HG02884 (cell line): ENCODE data around the gene ZFPL1.

ENCODE experiments used
- ATAC-seq: cut with Tn5 transposase; IDR thresholded peaks from one replicate; pipeline ENCODE4 v1.9.1; 2021; ENCODE audit warnings: mild to moderate bottlenecking, moderate library complexity; ENCODE audit not compliant: unreplicated experiment

ZFPL1 gene

DNA sequence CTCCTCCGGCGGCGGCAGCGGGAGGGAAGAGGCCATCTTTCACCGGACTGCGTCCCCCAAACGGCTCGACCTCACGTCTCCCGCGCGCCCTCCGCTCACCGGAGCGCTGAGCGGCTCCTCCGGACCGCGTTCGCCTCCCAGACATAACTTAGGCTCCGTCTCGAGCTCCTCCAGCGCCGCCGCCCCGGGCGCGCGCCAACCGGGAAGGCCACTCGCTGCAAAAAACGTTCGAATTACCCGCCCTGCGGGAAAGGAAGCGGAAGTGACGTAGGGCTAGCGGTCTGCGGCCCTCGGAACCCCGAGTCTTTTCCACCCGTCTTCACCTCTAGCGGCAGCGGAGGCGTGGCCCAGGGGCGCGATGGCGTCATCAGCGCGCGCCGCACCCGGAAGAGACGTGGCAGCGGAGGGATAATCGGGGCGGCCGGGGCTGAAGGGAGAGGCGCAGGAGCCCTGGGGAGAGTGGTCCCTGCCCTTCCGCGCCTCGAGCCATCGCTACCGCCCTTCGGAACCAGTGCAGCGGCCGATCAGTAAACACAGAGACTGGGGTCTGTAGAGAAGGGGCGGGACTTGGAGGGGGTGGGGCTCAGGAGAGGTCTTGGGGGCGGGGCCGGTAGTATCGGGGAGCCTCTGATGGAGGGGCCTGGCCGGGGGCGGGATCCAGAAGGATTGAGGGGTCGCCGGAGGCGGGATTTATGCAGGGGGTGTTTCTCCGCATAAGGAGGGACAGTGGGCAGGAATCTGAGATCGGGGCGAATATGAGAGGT lies at the start of gene ZFPL1, which contains the start of gene CDCA5:
ZFPL1 (plus strand) TSS at position 389 of the 764 bp plus-strand sequence. CDS start 477 bp downstream, outside the sequence.
CDCA5 (minus strand) TSS at position 207 of the 764 bp plus-strand sequence; CDS start at position 145, 62 bp downstream.
- ATAC-seq, result peak; percentile 87

DNA sequence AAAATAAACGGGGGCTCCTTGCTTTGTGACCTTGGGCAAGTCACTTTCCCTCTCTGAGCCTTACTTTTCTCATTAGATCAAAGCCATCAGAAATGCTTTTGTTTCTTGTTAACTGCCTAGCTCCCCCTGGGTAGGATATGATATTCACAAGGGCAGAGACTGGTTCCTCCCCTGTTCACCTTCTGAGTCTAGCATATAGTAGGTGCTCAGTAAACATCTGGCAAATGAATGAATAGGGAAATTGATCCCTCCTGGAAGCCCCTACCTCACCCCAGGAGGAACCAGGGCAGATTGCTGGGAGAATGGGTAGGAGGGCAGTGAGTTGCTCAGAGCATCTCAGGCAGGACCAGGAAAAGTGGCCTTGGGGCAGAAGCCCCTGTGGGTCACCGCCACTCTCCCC lies 49.6 kb upstream of the ZFPL1 start:
- ATAC-seq, result no peak

DNA sequence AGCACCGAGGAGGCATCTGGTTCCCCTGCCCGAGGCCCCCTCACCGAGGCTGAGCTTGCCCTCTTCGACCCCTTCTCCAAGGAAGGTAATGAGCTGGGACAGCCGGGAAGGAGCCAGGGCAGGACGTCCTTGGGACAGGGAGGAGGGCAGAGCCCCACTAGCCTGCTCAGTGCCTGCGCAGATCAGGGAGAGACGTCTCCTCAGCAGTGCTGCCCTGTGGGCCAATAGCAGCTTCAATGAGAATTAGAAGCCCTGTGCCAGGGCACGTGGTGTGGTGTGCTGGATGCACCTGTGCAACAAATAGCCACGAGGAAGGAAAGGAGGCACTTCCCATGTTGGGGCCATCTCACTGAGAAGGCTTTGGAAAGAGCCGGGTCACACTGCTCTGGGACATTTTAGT lies 48.4 kb upstream of the ZFPL1 start:
- no peak for ATAC-seq

DNA sequence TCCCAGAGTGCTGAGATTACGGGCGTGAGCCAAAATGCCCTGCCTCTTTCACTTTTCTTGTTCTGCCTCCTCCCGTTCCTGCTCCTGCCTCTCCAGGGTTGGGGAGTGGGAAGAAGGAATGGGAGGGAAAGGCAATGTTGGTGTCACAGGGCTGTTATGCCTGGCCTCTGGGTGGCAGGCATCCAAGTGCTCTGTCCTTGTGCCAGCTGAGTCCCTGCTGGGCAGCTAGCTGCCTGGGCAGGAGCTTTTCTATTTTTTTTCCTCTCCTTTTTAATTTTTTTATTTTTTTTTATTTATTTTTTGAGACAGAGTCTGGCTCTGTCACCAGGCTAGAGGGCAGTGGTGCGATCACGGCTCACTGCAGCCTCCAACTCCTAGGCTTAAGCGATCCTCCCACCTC lies 47.1 kb upstream of the ZFPL1 start:
- no peak for ATAC-seq

DNA sequence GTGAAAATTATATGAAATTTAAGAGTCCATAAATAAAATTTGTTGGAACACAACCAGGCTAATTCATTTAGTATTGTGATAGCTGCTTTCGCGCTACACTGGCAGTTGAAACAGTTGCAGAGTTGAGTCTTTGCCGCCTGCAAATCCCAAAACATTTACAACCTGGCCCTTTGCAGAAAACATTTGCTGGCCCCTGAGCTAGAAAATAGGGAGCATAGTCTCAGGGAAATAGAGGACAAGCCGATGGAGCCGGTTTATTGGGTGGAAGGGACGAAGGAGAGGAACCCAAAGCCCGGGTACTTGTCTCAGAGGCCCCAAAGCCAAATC lies 43.5 kb upstream of the ZFPL1 start:
- ATAC-seq, result no peak

DNA sequence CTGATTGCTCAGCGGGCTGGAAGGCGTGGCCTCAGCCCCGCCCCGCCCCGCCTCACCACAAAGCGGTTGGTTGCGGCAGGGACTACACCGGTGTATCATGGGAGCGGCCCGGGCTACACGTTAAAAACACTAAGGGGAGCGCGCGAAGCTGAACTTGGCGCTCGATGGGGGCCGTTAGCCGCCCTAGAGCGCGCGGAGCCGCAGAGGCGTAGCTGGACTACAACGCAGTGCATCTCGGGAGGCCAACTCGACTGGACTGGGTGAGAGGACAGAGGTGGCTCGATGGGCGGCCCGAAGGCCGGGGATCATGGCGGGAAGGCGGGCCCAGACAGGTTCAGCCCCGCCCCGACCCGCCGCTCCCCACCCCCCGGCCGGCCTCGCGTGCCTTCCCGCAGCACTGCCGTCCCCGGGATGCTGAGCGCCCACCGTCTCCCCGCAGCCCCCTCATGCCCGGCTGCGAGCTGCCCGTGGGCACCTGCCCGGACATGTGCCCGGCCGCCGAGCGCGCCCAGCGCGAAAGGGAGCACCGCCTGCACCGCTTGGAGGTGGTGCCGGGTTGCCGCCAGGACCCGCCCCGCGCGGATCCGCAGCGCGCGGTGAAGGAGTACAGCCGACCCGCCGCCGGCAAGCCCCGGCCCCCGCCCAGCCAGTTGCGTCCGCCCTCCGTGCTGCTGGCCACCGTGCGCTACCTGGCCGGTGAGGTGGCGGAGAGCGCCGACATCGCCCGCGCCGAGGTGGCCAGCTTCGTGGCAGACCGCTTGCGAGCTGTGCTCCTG lies 43.0 kb upstream of the ZFPL1 start, which contains the start of gene SAC3D1:
SAC3D1 (plus strand) TSS at position 364 of the 776 bp plus-strand sequence; CDS start at position 447, 83 bp downstream.
- ATAC-seq, result peak; percentile 74

DNA sequence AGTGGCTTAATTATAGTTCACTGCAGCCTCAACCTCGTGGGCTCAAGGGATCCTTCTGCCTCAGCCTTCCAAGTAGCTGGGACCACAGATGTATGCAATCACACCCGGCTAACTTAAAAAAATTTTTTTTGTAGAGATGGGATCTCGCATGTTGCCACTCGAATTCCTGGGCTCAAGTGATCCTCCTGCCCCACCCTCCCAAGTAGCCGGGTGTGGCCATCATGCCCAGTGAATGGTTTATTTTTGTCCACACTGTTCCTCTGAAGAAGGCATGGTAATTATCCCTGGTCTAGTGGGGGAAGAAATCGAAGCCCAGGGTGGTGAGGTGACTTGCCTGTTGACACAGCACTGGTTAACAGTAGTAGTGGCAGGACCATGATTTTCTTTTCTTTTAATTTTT lies 41.1 kb upstream of the ZFPL1 start:
- ATAC-seq, result no peak

DNA sequence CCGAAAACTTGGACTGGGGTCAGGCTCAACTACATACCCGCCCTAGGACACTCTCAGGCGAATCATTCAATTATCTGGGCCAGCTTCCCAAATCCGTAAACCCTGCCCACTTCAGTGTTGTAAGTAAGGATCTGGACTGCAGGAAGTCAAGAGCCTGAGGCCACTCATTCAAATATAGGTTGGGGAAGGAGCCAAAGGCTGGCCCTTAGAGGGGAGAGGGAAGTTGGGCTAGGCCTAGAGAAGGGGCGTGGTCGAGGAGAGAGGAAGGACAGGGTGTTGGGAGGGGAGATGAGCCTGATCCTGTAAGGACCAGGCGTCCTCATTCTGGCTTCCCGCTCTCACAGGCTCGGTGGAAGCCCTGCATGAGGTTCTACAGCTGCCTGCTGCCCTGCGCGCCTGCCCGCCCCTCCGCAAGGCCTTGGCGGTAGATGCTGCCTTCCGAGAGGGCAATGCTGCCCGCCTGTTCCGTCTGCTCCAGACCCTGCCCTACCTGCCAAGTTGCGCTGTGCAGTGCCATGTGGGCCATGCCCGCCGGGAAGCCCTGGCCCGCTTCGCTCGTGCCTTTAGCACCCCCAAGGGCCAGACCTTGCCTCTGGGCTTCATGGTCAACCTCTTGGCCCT lies 40.0 kb upstream of the ZFPL1 start:
- no peak for ATAC-seq

DNA sequence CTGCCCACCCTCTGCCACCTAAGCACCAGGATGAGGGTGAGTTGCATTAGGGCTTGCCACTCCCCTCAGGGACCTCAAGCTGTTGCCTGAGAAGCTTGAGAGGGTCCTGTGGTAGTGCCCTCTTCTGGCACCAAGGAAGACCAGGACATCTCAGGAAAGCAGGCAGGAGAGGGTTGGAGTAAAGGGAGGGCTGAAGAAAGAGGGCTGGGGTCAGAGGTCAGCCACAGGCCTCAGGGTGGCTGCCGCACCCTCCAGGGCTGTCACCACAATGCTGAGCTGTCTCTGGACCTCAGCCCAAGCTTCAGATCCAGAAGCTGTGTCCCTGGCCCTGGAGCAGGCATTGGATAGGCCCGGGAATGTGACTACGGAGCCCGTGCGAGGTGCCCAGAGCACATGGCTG lies 39.0 kb upstream of the ZFPL1 start:
- ATAC-seq, result no peak

DNA sequence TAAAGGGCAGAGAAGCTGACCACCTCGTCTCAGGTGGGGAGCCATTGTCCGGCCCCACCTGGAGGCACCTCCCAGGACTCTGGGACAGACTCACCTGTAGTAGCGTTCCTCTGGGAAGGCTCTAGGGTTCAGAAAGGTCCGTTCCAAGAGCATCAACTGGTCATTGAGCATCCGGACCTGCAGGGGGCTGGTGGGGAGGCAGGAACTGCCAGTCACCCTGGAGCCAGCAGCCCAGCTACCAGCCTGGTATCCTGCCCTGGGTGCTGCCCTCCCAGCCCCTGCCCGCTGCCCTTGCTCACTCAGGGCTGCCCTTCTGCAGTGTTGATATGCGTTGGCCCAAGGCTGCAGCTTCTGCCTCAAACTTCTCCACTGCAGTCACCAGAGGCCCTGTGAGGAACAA lies 38.3 kb upstream of the ZFPL1 start:
- no peak for ATAC-seq

DNA sequence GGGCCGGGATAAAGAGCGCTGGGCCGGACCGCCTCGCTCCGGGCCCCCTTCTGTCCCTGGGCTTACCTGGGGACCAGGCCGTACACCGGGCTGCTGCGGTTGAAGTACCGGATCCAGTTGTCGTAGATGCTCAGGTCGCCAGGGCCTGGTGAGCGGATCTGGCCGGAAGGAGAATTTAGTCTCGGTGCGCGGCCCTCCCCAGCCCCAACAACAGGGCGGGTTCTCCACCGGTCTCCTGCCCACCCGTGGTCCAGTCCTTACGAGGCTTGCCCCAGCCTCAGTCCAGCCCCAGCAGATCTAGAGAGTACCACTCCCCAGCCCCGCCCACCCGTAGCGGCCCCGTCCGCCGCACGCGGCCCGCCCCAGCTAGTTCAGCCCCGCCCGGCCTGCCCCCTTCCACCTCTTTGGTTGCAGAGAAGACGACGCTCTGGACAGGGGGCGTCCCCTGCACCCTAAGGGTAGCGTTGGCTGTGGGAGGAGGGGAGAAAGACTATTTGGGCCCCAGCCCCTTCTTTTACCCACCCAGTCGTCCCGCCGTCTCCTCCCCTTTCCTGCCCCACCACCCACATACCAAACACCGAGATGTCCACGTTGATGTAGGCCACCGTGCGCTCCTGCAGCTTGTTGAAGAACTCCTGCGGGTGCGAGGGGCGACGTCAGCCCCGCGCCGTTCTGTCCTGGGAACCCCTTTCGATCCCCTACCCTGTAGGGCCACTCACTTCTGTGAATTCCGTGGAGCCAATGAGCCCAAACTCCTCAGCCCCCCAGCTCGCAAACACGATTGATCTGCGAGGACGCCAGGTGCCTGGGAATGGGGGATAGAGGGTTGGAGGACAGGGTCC lies 36.2 kb upstream of the ZFPL1 start:
- ATAC-seq, result no peak

DNA sequence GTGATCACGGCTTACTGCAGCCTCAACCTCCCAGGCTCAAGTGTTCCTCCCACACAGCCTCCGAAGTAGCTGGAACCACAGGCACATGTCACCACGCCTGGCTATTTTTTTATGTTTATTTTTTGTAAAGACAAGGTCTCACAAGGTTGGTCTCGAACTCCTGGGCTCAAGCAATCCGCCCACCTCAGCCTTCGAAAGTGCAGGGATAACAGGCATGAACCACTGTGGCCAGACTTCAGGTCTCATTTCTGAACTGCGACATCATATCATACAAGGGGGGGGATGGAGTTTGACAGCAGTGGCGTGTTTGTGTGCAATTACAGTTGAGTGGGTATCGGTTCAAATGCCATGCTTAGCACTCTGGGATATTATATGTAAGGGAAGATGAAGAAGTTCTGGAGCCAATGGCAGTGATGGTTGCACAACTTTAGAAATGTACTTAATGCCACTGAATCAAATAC lies 32.6 kb upstream of the ZFPL1 start:
- ATAC-seq, result no peak

DNA sequence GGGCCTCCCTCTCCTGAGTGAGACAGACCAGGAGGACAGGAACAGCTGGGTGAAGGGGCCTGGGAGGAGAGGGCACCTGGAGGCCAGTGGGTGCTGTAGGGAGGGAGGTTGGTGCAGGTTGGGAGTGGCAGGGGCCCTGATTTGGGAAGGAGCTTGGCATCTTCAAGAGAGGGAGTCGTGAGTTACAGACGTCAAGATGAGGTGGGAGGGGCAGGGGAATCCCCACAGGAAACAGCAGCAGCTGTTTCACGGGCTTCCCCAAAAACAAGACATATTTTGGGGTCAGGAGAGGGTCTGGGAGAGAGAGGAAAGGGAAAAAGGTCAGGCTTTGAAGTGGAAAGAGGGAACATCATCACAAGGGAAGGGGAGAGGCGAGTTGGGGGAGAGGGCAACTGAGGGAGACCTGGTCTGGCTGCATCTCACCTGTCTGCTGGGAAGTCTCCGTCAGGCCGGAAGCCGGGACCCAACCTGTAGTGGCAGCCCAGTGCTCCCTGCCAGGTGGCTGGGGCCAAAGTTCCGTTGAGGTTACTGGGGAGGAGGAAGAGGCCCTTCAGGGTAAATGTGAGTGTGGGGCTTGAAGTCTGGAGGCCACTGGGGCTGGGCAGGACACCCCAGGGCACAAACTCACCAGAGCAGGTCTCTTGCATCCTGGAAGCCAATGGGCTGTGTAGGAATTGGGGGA lies 30.1 kb upstream of the ZFPL1 start:
- ATAC-seq, result no peak

DNA sequence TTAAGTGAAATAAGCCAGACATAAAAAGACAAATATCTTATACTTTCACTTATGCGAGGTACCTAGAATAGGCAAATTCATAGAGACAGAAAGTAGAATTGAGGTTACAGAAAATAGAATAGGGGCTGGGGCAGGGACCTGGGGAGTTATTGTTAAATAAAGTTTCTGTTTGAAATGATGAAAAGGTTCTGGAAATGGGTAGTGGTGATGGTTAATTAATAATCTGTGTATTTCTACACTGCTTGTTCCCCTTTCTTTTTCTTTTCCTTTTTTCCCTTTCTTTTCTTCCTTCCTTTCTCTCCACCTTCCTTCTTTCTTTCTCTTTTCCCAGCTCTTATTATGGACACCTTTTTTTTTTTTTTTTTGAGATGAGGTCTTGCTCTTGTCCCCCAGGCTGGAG lies 28.5 kb upstream of the ZFPL1 start:
- ATAC-seq, result no peak

DNA sequence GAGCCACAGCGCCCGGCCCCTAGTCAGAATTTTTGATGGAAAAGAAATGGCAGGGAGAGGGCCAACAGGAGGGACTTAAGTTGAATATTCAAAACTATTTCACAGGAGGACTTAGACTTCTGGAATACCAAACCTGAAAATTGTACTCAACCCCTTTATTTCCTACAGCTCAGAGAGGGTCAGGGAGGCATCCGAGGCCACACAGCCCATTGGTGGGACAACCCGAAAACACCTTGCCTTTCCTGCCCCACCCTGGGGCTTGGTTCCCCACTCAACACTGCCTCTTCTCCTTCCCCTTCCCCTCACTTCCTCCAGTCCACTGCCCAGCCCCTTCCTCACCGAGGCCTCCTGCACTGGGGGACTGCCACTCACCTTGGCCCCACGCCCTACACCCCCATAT lies 27.0 kb upstream of the ZFPL1 start:
- no peak for ATAC-seq

DNA sequence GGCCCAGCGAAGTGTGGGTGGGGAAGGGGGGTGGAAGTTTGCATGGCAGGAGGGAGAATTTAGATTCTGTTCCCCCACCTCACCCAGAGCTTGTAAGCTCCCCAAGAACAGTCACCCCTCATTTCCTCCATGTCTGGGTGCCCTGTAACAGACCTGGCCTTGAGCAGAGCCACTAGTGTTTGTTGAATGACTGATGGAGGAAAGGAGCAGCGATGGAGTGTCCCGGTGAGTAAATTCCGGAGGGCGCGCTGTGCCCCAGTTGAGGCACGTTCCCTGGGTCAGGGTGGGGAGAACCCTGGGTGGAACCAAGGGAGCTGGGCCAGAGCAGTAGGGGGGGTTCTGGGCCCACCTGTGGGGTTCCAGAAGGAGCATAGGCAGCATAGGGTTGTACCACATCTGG lies 26.5 kb upstream of the ZFPL1 start:
- no peak for ATAC-seq

DNA sequence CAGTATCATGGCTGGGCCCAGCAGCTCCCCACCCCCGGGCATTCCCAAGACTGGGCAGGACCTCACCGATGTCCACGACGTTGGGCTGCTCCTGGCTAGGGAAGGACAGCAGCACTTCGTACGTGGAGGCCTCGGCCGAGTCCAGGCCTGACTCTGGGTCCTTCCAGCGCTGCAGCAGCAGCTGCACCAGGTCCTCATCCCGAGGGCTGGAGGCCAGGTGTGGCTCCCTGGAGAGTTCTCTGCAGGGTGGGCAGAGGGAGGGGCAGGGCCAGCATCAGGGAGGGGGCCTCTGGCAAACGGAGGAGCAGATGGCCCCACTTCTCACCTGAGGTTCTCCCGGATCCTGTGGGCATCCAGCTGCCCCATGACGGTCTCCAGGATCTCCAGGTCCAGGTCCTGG lies 26.0 kb upstream of the ZFPL1 start:
- no peak for ATAC-seq

DNA sequence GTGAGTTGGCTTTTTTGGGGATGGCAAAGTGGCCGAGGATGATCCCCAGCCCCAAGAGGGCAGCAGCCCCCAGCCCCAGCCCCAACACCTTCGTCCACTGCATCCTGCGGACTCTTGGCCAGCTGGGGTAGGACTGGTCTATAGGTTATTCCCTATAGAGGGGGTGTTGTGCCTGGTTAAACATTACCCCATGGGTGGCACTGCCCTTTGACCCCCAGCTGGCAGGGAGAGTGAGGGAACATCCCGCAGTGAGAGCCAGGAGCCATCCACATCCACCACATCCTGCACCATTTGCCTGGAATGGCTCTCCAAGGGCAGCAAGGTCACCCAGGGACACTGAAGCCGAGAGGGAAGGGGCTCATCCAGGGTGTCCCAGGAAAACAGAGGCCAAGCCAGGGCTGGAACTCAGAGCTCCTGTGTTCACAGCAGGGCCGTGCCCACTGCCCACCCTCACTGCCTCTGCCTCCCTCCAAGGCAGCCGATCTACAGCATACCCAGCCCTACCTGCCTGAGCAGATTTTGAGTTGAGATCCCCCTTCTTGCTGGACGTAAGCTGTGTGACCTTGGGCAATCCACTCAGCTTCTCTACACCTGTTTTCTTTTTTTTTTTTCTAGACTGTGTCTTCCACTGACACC lies 25.5 kb upstream of the ZFPL1 start, which contains the start of gene NAALADL1:
NAALADL1 (minus strand) TSS at position 135 of the 636 bp plus-strand sequence; CDS start at position 103, 32 bp downstream.
- ATAC-seq, result no peak

DNA sequence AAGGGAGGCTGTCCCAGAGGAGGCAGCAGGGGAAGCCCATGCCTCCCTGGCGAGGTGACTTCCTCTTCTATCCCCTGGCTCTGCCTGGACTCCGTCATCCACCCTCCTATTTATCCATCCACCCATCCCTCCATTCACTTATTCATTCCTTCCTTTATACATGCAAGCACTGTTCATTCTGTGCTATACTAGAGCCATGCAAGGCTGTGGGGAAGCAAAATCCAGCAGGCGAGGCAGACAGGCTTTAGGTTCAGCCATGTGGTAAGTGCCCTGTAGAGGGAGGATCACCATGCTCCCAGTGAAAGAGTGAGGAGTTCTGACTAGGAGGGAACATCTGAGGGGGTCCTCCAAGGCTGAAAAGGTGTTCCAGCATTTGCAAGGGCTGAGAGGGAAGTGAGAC lies 24.5 kb upstream of the ZFPL1 start:
- ATAC-seq, result no peak
